Neural cell (in vitro differentiated cells): ENCODE data around the gene CPNE4.

Source experiments
- CTCF ChIP-seq: fragments of 450-650 bp; IDR thresholded peaks from 2 replicates; pipeline ENCODE4 v1.5.1; 2014; ENCODE audit warnings: antibody characterized with exemption, mild to moderate bottlenecking, moderate library complexity; ENCODE audit not compliant: poor library complexity, severe bottlenecking
- EP300 ChIP-seq: fragments of 450-650 bp; conservative IDR thresholded peaks from 2 replicates; pipeline ENCODE4 v1.6.1; 2014; ENCODE audit warnings: antibody characterized with exemption, mild to moderate bottlenecking, moderate library complexity; ENCODE audit not compliant: poor library complexity, severe bottlenecking
- EZH2 ChIP-seq: fragments of 200-600, 300-800 bp; shearing (Covaris generic), sonication (generic); IDR thresholded peaks from 2 replicates; pipeline ENCODE4 v1.6.1; 2014; ENCODE audit warnings: antibody characterized with exemption, low read length, borderline replicate concordance, mild to moderate bottlenecking; ENCODE audit not compliant: insufficient read depth, poor library complexity, severe bottlenecking
- MXI1 ChIP-seq: fragments of 450-650 bp; conservative IDR thresholded peaks from 2 replicates; pipeline ENCODE4 v1.6.1; 2014; ENCODE audit warnings: antibody characterized with exemption, mild to moderate bottlenecking; ENCODE audit not compliant: poor library complexity, severe bottlenecking
- POLR2AphosphoS5 ChIP-seq: IDR thresholded peaks from 2 replicates; pipeline ENCODE4 v1.6.1; 2012
- RAD21 ChIP-seq: fragments of 450-650 bp; conservative IDR thresholded peaks from 2 replicates; pipeline ENCODE4 v1.6.1; 2014; ENCODE audit warnings: antibody characterized with exemption, mild to moderate bottlenecking, moderate library complexity
- REST ChIP-seq: IDR thresholded peaks from 2 replicates; pipeline ENCODE4 v1.6.1; 2012; ENCODE audit warnings: borderline replicate concordance
- SMC3 ChIP-seq: fragments of 450-650 bp; conservative IDR thresholded peaks from 2 replicates; pipeline ENCODE4 v1.6.1; 2014; ENCODE audit warnings: antibody characterized with exemption, mild to moderate bottlenecking, moderate library complexity; ENCODE audit not compliant: poor library complexity
- TAF1 ChIP-seq: IDR thresholded peaks from 2 replicates; pipeline ENCODE4 v1.6.1; 2012; ENCODE audit warnings: low read depth

GRCh38 chr3:131881777-131882176 lies 153.0 kb downstream of the CPNE4 start:
- TF ChIP-seq REST (peak; percentile 76), CTCF (no peak), RAD21 (no peak), POLR2AphosphoS5 (peak; percentile 95), SMC3 (no peak), EP300 (peak; percentile 97), MXI1 (no peak), TAF1 (no peak), EZH2 (no peak)
